NB4 (cell line): ENCODE data around the gene FBN3.

Source experiments
- MYC ChIP-seq: IDR thresholded peaks from 2 replicates; pipeline ENCODE4 v1.6.1; 2011; ENCODE audit warnings: low read depth, low read length
- POLR2A ChIP-seq: IDR thresholded peaks from 2 replicates; pipeline ENCODE4 v1.6.1; 2011; ENCODE audit warnings: mild to moderate bottlenecking; ENCODE audit not compliant: insufficient read length; ENCODE audit errors: extremely low read depth
- TF ChIP-seq, protein P1 (sequence below): IDR thresholded peaks from one replicate; pipeline ENCODE4 v1.5.1; 2012; ENCODE audit warnings: low read depth, low read length
- TF ChIP-seq, protein P2 (sequence below): IDR thresholded peaks from 2 replicates; pipeline ENCODE4 v1.6.1; 2011; ENCODE audit warnings: low read depth, low read length

DNA sequence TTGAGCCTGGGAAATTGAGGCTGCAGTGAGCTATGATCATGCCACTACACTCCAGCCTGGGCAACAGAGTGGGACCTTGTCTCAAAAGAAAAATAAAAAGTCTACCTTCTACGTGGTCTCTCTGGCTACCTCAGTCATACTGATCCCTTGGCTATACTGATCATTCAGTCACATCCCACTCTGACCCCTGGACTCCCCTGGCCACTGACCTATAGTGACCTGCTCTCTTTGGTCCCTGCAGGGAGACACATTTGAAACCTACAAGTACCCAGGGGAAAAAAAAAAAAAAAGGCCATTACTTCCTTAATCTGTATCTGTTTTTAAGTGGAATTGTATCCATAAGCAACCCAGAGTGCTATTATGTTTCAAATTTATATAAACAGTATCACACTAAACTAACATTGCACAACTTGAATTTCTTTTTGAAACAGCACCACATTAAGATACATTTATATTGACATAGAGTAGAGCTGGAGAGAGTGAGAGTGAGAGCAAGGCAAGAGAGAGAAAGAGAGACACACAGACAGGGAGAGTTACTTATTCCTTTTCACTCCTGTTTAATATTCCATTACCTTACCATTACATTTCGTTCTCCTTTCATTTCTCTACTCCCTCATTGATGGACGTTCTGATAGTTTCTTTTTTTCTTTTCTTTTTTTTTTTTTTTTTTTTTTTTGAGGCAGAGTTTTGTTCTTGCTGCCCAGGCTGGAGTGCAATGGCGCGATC, 36.1 kb upstream of the FBN3 start:
- TF ChIP-seq, protein P1, sequence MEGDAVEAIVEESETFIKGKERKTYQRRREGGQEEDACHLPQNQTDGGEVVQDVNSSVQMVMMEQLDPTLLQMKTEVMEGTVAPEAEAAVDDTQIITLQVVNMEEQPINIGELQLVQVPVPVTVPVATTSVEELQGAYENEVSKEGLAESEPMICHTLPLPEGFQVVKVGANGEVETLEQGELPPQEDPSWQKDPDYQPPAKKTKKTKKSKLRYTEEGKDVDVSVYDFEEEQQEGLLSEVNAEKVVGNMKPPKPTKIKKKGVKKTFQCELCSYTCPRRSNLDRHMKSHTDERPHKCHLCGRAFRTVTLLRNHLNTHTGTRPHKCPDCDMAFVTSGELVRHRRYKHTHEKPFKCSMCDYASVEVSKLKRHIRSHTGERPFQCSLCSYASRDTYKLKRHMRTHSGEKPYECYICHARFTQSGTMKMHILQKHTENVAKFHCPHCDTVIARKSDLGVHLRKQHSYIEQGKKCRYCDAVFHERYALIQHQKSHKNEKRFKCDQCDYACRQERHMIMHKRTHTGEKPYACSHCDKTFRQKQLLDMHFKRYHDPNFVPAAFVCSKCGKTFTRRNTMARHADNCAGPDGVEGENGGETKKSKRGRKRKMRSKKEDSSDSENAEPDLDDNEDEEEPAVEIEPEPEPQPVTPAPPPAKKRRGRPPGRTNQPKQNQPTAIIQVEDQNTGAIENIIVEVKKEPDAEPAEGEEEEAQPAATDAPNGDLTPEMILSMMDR: no peak
- no peak for TF ChIP-seq POLR2A
- TF ChIP-seq, protein P2, sequence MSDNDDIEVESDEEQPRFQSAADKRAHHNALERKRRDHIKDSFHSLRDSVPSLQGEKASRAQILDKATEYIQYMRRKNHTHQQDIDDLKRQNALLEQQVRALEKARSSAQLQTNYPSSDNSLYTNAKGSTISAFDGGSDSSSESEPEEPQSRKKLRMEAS: no peak
- no peak for TF ChIP-seq MYC
